ENCODE data around the gene PCLO. TPM values are rescaled to one million over a fixed set of nuclear protein-coding genes. Genes with fewer than 3 reads are reported as not detected.

The PCLO gene
- total and polyA plus RNA-seq, 2 of the 8 experiments (the other 6 are each of a cell fraction or from before 2014, with no cell fraction given): 1.5 to 3.2 TPM

DNA sequence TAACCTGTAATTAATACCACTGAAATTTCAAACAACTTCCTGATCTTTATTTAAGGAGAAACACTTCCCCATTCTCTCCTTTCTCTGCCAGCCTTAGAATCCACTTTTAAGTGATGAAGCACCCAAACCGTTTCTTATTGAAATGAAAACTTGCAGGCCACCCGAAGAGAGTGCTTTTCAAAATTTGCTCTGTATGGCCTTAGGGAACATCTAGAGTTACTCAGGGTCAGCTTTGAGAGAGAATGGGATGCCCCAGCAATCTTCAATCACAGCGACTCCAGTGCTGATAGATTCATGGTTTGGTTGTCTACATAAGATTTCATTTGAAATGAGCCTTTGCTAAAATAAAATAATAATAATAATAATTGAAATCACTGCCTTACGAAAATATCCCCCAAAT is 323.1 kb downstream of the PCLO start (continued):
- TF ChIP-seq, protein P1, sequence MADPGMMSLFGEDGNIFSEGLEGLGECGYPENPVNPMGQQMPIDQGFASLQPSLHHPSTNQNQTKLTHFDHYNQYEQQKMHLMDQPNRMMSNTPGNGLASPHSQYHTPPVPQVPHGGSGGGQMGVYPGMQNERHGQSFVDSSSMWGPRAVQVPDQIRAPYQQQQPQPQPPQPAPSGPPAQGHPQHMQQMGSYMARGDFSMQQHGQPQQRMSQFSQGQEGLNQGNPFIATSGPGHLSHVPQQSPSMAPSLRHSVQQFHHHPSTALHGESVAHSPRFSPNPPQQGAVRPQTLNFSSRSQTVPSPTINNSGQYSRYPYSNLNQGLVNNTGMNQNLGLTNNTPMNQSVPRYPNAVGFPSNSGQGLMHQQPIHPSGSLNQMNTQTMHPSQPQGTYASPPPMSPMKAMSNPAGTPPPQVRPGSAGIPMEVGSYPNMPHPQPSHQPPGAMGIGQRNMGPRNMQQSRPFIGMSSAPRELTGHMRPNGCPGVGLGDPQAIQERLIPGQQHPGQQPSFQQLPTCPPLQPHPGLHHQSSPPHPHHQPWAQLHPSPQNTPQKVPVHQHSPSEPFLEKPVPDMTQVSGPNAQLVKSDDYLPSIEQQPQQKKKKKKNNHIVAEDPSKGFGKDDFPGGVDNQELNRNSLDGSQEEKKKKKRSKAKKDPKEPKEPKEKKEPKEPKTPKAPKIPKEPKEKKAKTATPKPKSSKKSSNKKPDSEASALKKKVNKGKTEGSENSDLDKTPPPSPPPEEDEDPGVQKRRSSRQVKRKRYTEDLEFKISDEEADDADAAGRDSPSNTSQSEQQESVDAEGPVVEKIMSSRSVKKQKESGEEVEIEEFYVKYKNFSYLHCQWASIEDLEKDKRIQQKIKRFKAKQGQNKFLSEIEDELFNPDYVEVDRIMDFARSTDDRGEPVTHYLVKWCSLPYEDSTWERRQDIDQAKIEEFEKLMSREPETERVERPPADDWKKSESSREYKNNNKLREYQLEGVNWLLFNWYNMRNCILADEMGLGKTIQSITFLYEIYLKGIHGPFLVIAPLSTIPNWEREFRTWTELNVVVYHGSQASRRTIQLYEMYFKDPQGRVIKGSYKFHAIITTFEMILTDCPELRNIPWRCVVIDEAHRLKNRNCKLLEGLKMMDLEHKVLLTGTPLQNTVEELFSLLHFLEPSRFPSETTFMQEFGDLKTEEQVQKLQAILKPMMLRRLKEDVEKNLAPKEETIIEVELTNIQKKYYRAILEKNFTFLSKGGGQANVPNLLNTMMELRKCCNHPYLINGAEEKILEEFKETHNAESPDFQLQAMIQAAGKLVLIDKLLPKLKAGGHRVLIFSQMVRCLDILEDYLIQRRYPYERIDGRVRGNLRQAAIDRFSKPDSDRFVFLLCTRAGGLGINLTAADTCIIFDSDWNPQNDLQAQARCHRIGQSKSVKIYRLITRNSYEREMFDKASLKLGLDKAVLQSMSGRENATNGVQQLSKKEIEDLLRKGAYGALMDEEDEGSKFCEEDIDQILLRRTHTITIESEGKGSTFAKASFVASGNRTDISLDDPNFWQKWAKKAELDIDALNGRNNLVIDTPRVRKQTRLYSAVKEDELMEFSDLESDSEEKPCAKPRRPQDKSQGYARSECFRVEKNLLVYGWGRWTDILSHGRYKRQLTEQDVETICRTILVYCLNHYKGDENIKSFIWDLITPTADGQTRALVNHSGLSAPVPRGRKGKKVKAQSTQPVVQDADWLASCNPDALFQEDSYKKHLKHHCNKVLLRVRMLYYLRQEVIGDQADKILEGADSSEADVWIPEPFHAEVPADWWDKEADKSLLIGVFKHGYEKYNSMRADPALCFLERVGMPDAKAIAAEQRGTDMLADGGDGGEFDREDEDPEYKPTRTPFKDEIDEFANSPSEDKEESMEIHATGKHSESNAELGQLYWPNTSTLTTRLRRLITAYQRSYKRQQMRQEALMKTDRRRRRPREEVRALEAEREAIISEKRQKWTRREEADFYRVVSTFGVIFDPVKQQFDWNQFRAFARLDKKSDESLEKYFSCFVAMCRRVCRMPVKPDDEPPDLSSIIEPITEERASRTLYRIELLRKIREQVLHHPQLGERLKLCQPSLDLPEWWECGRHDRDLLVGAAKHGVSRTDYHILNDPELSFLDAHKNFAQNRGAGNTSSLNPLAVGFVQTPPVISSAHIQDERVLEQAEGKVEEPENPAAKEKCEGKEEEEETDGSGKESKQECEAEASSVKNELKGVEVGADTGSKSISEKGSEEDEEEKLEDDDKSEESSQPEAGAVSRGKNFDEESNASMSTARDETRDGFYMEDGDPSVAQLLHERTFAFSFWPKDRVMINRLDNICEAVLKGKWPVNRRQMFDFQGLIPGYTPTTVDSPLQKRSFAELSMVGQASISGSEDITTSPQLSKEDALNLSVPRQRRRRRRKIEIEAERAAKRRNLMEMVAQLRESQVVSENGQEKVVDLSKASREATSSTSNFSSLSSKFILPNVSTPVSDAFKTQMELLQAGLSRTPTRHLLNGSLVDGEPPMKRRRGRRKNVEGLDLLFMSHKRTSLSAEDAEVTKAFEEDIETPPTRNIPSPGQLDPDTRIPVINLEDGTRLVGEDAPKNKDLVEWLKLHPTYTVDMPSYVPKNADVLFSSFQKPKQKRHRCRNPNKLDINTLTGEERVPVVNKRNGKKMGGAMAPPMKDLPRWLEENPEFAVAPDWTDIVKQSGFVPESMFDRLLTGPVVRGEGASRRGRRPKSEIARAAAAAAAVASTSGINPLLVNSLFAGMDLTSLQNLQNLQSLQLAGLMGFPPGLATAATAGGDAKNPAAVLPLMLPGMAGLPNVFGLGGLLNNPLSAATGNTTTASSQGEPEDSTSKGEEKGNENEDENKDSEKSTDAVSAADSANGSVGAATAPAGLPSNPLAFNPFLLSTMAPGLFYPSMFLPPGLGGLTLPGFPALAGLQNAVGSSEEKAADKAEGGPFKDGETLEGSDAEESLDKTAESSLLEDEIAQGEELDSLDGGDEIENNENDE (IDR thresholded peaks at IDR 0.05; ENCODE audit: insufficient replicate concordance, low read length): no peak
- no peak for TF ChIP-seq USF2 (IDR thresholded peaks at IDR 0.05; ENCODE audit: low read length)
- TF ChIP-seq SIN3A (conservative IDR thresholded peaks at IDR 0.05 in 1 of 2, IDR thresholded peaks at IDR 0.05 in 1 of 2; ENCODE audit: low read depth in 1 of 2, low read length in 2 of 2): no peak
- no peak for TF ChIP-seq SP4 (IDR thresholded peaks at IDR 0.05; ENCODE audit: low read length)
- TF ChIP-seq EP300 (IDR thresholded peaks at IDR 0.05; ENCODE audit: borderline replicate concordance in 1 of 2, low read depth in 2 of 2, low read length in 2 of 2): no peak
- no peak for TF ChIP-seq YY1 (IDR thresholded peaks at IDR 0.05; ENCODE audit: low read depth, low read length)
